IMR-90 (cell line): ENCODE data around the gene STX16. TPM values are rescaled to one million over a fixed set of nuclear protein-coding genes. Genes with fewer than 3 reads are reported as not detected.

ENCODE experiments used
- ATAC-seq: fragments of 200-7000 bp; cut with Tn5 transposase; 2 replicates; pipeline ENCODE4 v1.9.1; 2020; ENCODE audit warnings: low read depth, mild to moderate bottlenecking, moderate library complexity
- BruUV-seq: library from RNA; stranded (reverse); fragments of 400-500 nt; replicated peaks from 2 replicates; lab custom pipeline; 2021; lab: Mats Ljungman, UMichigan
- CTCF ChIA-PET: fragments of 300-600 bp; formaldehyde crosslinking; extraction: SDS; loops from one replicate; lab custom pipeline; 2021; ENCODE audit warnings: antibody characterized with exemption; lab: Yijun Ruan, JAX
- POLR2A ChIA-PET: fragments of 300-600 bp; sonication (Branson Sonifier 250); formaldehyde crosslinking; loops from one replicate; lab custom pipeline; 2022; ENCODE audit warnings: antibody characterized with exemption; ENCODE audit not compliant: unreplicated experiment; lab: Charles Lee
- DNase-seq: peaks from one replicate; pipeline ENCODE4 v3.0.0; 2013
- H2AFZ ChIP-seq: replicated peaks from 2 replicates; pipeline ENCODE3; 2013; ENCODE audit warnings: low read length, mild to moderate bottlenecking; ENCODE audit not compliant: poor library complexity
- H2AK5ac ChIP-seq: 2 replicates; pipeline ENCODE4 v1.6.1; 2013; ENCODE audit warnings: low read depth, low read length, inconsistent platforms
- H2AK9ac ChIP-seq: replicated peaks from 2 replicates; pipeline ENCODE3; 2013; ENCODE audit warnings: mild to moderate bottlenecking, low read depth, low read length, moderate library complexity; ENCODE audit not compliant: poor library complexity
- H2BK120ac ChIP-seq: 2 replicates; pipeline ENCODE4 v1.6.1; 2013; ENCODE audit warnings: low read depth, low read length, inconsistent platforms
- H2BK15ac ChIP-seq: 3 replicates; pipeline ENCODE4 v1.6.1; 2013; ENCODE audit warnings: low read depth, low read length, inconsistent platforms
- H2BK20ac ChIP-seq: 2 replicates; pipeline ENCODE4 v1.6.1; 2013; ENCODE audit warnings: low read depth, mild to moderate bottlenecking, inconsistent platforms, low read length, moderate library complexity
- H2BK5ac ChIP-seq: 2 replicates; pipeline ENCODE4 v1.6.1; 2013; ENCODE audit warnings: mild to moderate bottlenecking, low read depth, low read length, inconsistent platforms; ENCODE audit not compliant: poor library complexity, severe bottlenecking
- H3K14ac ChIP-seq: replicated peaks from 2 replicates; pipeline ENCODE4 v1.6.1; 2013; ENCODE audit warnings: low read depth, low read length, inconsistent platforms
- H3K18ac ChIP-seq: 2 replicates; pipeline ENCODE4 v1.6.1; 2013; ENCODE audit warnings: low read depth, low read length, control low read depth
- H3K23ac ChIP-seq: 2 replicates; pipeline ENCODE4 v1.6.1; 2013; ENCODE audit warnings: low read depth, low read length, inconsistent platforms
- H3K27ac ChIP-seq: 2 replicates; pipeline ENCODE4 v1.5.1; 2013; ENCODE audit warnings: mild to moderate bottlenecking, control low read depth, low read length; ENCODE audit not compliant: insufficient read depth
- H3K27me3 ChIP-seq: 2 replicates; pipeline ENCODE4 v1.6.1; 2013; ENCODE audit warnings: low read length; ENCODE audit not compliant: control insufficient read depth, insufficient read depth
- H3K36me3 ChIP-seq: 2 replicates; pipeline ENCODE4 v1.6.1; 2013; ENCODE audit warnings: low read length, mixed read lengths; ENCODE audit not compliant: control insufficient read depth, insufficient read depth
- H3K4ac ChIP-seq: 2 replicates; pipeline ENCODE4 v1.6.1; 2013; ENCODE audit warnings: low read depth, low read length, inconsistent platforms
- H3K4me1 ChIP-seq: 2 replicates; pipeline ENCODE4 v1.6.1; 2013; ENCODE audit warnings: low read length, mixed read lengths; ENCODE audit not compliant: control insufficient read depth, insufficient read depth
- H3K4me2 ChIP-seq: 2 replicates; pipeline ENCODE4 v1.6.1; 2013; ENCODE audit warnings: low read depth, mild to moderate bottlenecking, control low read depth, low read length, moderate library complexity
- H3K4me3 ChIP-seq: 2 replicates; pipeline ENCODE4 v1.5.1; 2013; ENCODE audit warnings: low read depth, mild to moderate bottlenecking, control low read depth, low read length, moderate library complexity; ENCODE audit not compliant: insufficient read depth
- H3K56ac ChIP-seq: 2 replicates; pipeline ENCODE4 v1.6.1; 2013; ENCODE audit warnings: low read length, inconsistent platforms; ENCODE audit not compliant: insufficient read depth; ENCODE audit errors: extremely low read depth
- H3K79me1 ChIP-seq, 2 experiments: 2 replicates each; pipeline ENCODE4 v1.6.1; 2013; ENCODE audit warnings: low read length in 2 of 2, inconsistent platforms in 1 of 2, low read depth in 1 of 2
- H3K9ac ChIP-seq: 2 replicates; pipeline ENCODE4 v1.6.1; 2013; ENCODE audit warnings: low read depth, low read length, control low read depth
- H3K9me1 ChIP-seq: 2 replicates; pipeline ENCODE4 v1.6.1; 2013; ENCODE audit warnings: low read length, inconsistent platforms; ENCODE audit not compliant: insufficient read depth
- H3K9me3 ChIP-seq: 2 replicates; pipeline ENCODE4 v1.6.1; 2013; ENCODE audit warnings: low read length; ENCODE audit not compliant: control insufficient read depth, insufficient read depth
- H4K20me1 ChIP-seq: 2 replicates; pipeline ENCODE4 v1.6.1; 2013; ENCODE audit warnings: low read length, inconsistent platforms; ENCODE audit not compliant: insufficient read depth
- H4K5ac ChIP-seq: 2 replicates; pipeline ENCODE4 v1.6.1; 2013; ENCODE audit warnings: mild to moderate bottlenecking, low read depth, low read length, control low read depth
- H4K8ac ChIP-seq, 2 experiments: 2 replicates each; pipeline ENCODE4 v1.6.1; 2013; ENCODE audit warnings: low read depth in 2 of 2, low read length in 2 of 2, control low read depth in 1 of 2, inconsistent platforms in 1 of 2
- H4K91ac ChIP-seq: 2 replicates; pipeline ENCODE4 v1.6.1; 2013; ENCODE audit warnings: low read depth, low read length, inconsistent platforms; ENCODE audit not compliant: insufficient read depth
- ELK1 ChIP-seq: fragments of 150-350 bp; IDR thresholded peaks from 2 replicates; pipeline ENCODE4 v1.6.1; 2016; ENCODE audit warnings: low read depth, mild to moderate bottlenecking, low read length, moderate library complexity, borderline replicate concordance
- FOS ChIP-seq: fragments of 150-350 bp; IDR thresholded peaks from 2 replicates; pipeline ENCODE4 v1.6.1; 2016; ENCODE audit warnings: low read depth, low read length
- MAFK ChIP-seq: IDR thresholded peaks from 2 replicates; pipeline ENCODE4 v1.6.1; 2012; ENCODE audit warnings: low read depth, low read length, improper control_type of control experiment
- MAZ ChIP-seq: IDR thresholded peaks from 2 replicates; pipeline ENCODE4 v1.6.1; 2012; ENCODE audit warnings: low read depth, mild to moderate bottlenecking, low read length, improper control_type of control experiment, moderate library complexity, borderline replicate concordance
- MXI1 ChIP-seq: IDR thresholded peaks from 2 replicates; pipeline ENCODE4 v1.6.1; 2012; ENCODE audit warnings: low read depth, mild to moderate bottlenecking, low read length, moderate library complexity, borderline replicate concordance
- POLR2A ChIP-seq: IDR thresholded peaks from 2 replicates; pipeline ENCODE4 v1.6.1; 2012; ENCODE audit warnings: mild to moderate bottlenecking, low read depth, low read length
- USF2 ChIP-seq: fragments of 150-350 bp; IDR thresholded peaks from 2 replicates; pipeline ENCODE4 v1.6.1; 2017; ENCODE audit warnings: mild to moderate bottlenecking, antibody characterized with exemption, low read length, low read depth
- WGBS, 2 experiments: methylation state at CpG; one replicate each; pipeline versions ENCODE4 v1.1.5 to v1.1.7; 2013; ENCODE audit warnings: missing lambda C conversion rate in 2 of 2; ENCODE audit not compliant: insufficient read length in 1 of 2; ENCODE audit errors: extremely low coverage in 2 of 2; 5-methylcytosine and 5-hydroxymethylcytosine counted together
- dilution Hi-C: fragments of 300-500 bp; cut with HindIII; formaldehyde crosslinking; loops from one replicate; pipeline ENCODE4 v1.14.3; 2018; ENCODE audit warnings: low sequenced_read_pairs; ENCODE audit not compliant: unreplicated experiment
- in situ Hi-C: fragments of 300-500 bp; cut with MboI; formaldehyde crosslinking; loops from 3 replicates; pipeline ENCODE4 v1.14.3; 2019; ENCODE audit warnings: low sequenced_read_pairs, inconsistent platforms, mixed read lengths
- intact Hi-C: fragments of 100-400 bp; cut with micrococcal nuclease; formaldehyde crosslinking; loops from 2 replicates; pipeline ENCODE4 v1.10.0; 2022
- polyA plus RNA-seq, 3 experiments: library from polyadenylated mRNA; depleted of rRNA; stranded (reverse); fragments of >200 nt; gene quantifications; 2 replicates each; pipeline ENCODE4 v1.2.3, GENCODE V29; 2012; ENCODE audit warnings: low replicate concordance in 1 of 3
- total RNA-seq: library from RNA; depleted of rRNA; stranded (reverse); fragments of >200 nt; gene quantifications from 2 replicates; pipeline ENCODE4 v1.2.3, GENCODE V29; 2012

STX16 gene
- total and polyA plus RNA-seq, 2 of the 4 experiments (the other 2 are of a cell fraction), result 26.9 to 58.2 TPM

- Histone ChIP-seq H3K9me1 (no peaks in the 10 kb centered on the region), H4K5ac (0 out of 2 replicates have a peak overlapping the region, but pooled peaks have one; percentile 12), H3K4me2 (peak overlapping the region; percentile 10; the same call in 1 of the 2 replicates), H2BK15ac (peak overlapping the region; percentile 18; the same call in 2 of the 3 replicates), H2AK5ac (peak overlapping the region; percentile 31; the same call in 1 of the 2 replicates), H4K91ac (peak overlapping the region; percentile 46), H3K14ac (0 out of 2 replicates have a peak overlapping the region, but pooled peaks have one; percentile 26), H4K8ac (0 out of 4 replicates have a peak overlapping the region, but pooled peaks of 1 of the 2 experiments have one; percentile 28), H2BK20ac (peak overlapping the region; percentile 45; the same call in 1 of the 2 replicates), H3K4ac (peak overlapping the region; percentile 42; the same call in 1 of the 2 replicates), H2AK9ac (no peak overlapping the region), H3K79me1 (peaks cover 6 to 9% of the 10 kb centered on the region in 2 experiments; a peak in 3 of 4 replicates), H3K4me1 (peaks cover 7% of the 10 kb centered on the region), H2BK5ac (no peak overlapping the region), H3K9me3 (no peaks in the 10 kb centered on the region), H3K36me3 (no peaks in the 10 kb centered on the region), H3K27me3 (no peaks in the 10 kb centered on the region), H2AFZ (no peak overlapping the region), H3K23ac (no peak overlapping the region), H3K27ac (no peak overlapping the region), H3K4me3 (no peak overlapping the region), H4K20me1 (no peaks in the 10 kb centered on the region), H3K9ac (no peak overlapping the region), H3K56ac (no peak overlapping the region), H3K18ac (no peak overlapping the region; the same call in 1 of the 2 replicates), H2BK120ac (peak overlapping the region; percentile 48)
- CTCF ChIA-PET, result interaction anchor here (0.7 to 1.3 kb wide), 4 partner anchors 9 to 408 kb away, joined by 3 to 6 read pairs (median 4); no protein-coding TSS in a partner anchor
- no TSS peak for BruUV-seq
- intact Hi-C loops (no loop called here), dilution Hi-C loops (no loop called here), in situ Hi-C loops (no loop called here)
- no CpG with 5 or more reads among the region's 7 CpGs for WGBS, 2 experiments
- DNase-seq, result no peak
- TF ChIP-seq POLR2A (no peak), USF2 (no peak), MAZ (no peak), ELK1 (no peak), FOS (no peak), MAFK (no peak), MXI1 (no peak)
- no peak for ATAC-seq
- POLR2A ChIA-PET, result interaction anchor here (0.6 to 1.1 kb wide), 2 partner anchors 9 to 419 kb away, joined by 3 to 6 read pairs; partner anchors contain the start of gene ANKRD60
Observed at GRCh38 chr20:58647162-58647795, 3.8 kb upstream of the STX16 start.
